DOHH2 (cell line): ENCODE results near the gene B4GALNT3.

Experiments used
- H3F3A ChIP-seq: fragments of 200-600 bp; sonication (generic), shearing (Covaris generic); 2 replicates; pipeline ENCODE4 v1.6.0; 2016; ENCODE audit warnings: antibody characterized with exemption, mild to moderate bottlenecking; ENCODE audit not compliant: control insufficient read depth, insufficient read depth
- H3K27ac ChIP-seq: fragments of 200-600 bp; sonication (generic); 2 replicates; pipeline ENCODE4 v1.5.1; 2014; ENCODE audit warnings: low read depth, mild to moderate bottlenecking, low read length, moderate library complexity
- H3K27me3 ChIP-seq: fragments of 200-600 bp; sonication (generic); 2 replicates; pipeline ENCODE4 v1.6.1; 2014; ENCODE audit warnings: mild to moderate bottlenecking, low read length, mixed read lengths; ENCODE audit not compliant: control insufficient read depth
- H3K36me3 ChIP-seq: fragments of 200-600 bp; sonication (generic); 2 replicates; pipeline ENCODE4 v1.6.1; 2014; ENCODE audit warnings: mild to moderate bottlenecking, low read length, moderate library complexity, mixed read lengths; ENCODE audit not compliant: control insufficient read depth
- H3K4me1 ChIP-seq: fragments of 200-600 bp; sonication (generic); 2 replicates; pipeline ENCODE4 v1.6.1; 2014; ENCODE audit warnings: mild to moderate bottlenecking, low read length, mixed read lengths; ENCODE audit not compliant: control insufficient read depth
- H3K4me2 ChIP-seq: fragments of 200-600 bp; sonication (generic); 2 replicates; pipeline ENCODE4 v1.6.0; 2014; ENCODE audit warnings: mild to moderate bottlenecking, low read length, moderate library complexity
- H3K4me3 ChIP-seq: fragments of 200-600 bp; sonication (generic); 2 replicates; pipeline ENCODE4 v1.5.1; 2014; ENCODE audit warnings: mild to moderate bottlenecking, low read length, mixed read lengths
- H3K79me2 ChIP-seq: fragments of 200-600 bp; sonication (generic); 2 replicates; pipeline ENCODE4 v1.6.1; 2014; ENCODE audit warnings: mild to moderate bottlenecking, low read length, mixed read lengths; ENCODE audit not compliant: control insufficient read depth
- H3K9me2 ChIP-seq: fragments of 200-600 bp; sonication (generic); replicated peaks from 2 replicates; pipeline ENCODE4 v1.6.1; 2014; ENCODE audit warnings: mild to moderate bottlenecking, low read length, mixed read lengths; ENCODE audit not compliant: control insufficient read depth
- H3K9me3 ChIP-seq: fragments of 200-600 bp; sonication (generic); 2 replicates; pipeline ENCODE4 v1.6.1; 2014; ENCODE audit warnings: antibody characterized with exemption, low read length, mixed read lengths; ENCODE audit not compliant: control insufficient read depth, insufficient read depth
- H4K20me1 ChIP-seq: fragments of 200-600 bp; sonication (generic); 2 replicates; pipeline ENCODE4 v1.6.0; 2014; ENCODE audit warnings: low read depth, mild to moderate bottlenecking, antibody characterized with exemption, low read length, moderate library complexity; ENCODE audit not compliant: control insufficient read depth, insufficient read depth
- CTCF ChIP-seq: fragments of 200-600 bp; sonication (generic); IDR thresholded peaks from one replicate; pipeline ENCODE4 v1.5.1; 2014; ENCODE audit warnings: antibody characterized with exemption, mild to moderate bottlenecking, low read depth, low read length; ENCODE audit not compliant: poor library complexity, severe bottlenecking
- EZH2phosphoT487 ChIP-seq: fragments of 200-600 bp; sonication (generic); IDR thresholded peaks from 2 replicates; pipeline ENCODE4 v1.6.1; 2017; ENCODE audit warnings: borderline replicate concordance, mild to moderate bottlenecking, antibody characterized with exemption, low read length, moderate library complexity, mixed read lengths

B4GALNT3 gene

DNA sequence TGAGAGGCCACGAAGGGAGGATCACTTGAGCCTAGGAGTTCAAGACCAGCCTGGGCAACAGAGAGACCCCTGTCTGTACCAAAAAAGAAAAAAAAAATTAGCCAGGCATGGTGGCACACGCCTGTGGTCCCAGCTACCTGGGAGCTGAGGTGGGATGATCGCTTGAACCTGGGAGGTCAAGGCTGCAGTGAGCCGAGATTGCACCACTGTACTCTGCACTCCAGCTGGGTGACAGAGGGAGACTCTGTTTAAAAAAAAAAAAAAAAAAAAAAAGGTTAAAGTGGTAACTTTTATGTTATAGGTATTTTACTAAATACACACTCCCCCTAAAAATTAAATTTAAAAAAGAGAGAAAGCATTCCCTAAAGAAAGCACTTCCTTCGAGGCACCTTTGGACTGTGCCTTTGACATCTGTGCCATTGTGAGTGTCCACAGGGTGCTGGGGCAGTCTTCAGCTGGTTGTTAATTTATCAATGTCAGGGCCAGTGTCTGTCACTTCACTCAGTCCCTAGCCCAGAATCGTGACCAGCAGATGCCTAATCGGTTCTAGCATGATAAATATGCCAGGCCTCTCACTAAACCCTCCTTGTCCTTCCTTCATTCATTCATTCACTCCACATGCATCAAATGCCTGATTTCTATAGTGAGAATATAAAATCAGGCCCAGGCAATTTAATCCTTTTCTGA lies 63.1 kb downstream of the B4GALNT3 start:
- Histone ChIP-seq H3K4me2 (no peak overlapping the region), H3K4me1 (no peaks in the 10 kb centered on the region), H3K27me3 (peaks cover 10% of the 10 kb centered on the region), H3K9me2 (no peaks in the 10 kb centered on the region), H3K27ac (no peak overlapping the region), H4K20me1 (no peaks in the 10 kb centered on the region), H3K9me3 (no peaks in the 10 kb centered on the region), H3K4me3 (no peak overlapping the region), H3K79me2 (no peaks in the 10 kb centered on the region), H3K36me3 (no peaks in the 10 kb centered on the region), H3F3A (no peaks in the 10 kb centered on the region)
- TF ChIP-seq CTCF (no peak), EZH2phosphoT487 (no peak)

DNA sequence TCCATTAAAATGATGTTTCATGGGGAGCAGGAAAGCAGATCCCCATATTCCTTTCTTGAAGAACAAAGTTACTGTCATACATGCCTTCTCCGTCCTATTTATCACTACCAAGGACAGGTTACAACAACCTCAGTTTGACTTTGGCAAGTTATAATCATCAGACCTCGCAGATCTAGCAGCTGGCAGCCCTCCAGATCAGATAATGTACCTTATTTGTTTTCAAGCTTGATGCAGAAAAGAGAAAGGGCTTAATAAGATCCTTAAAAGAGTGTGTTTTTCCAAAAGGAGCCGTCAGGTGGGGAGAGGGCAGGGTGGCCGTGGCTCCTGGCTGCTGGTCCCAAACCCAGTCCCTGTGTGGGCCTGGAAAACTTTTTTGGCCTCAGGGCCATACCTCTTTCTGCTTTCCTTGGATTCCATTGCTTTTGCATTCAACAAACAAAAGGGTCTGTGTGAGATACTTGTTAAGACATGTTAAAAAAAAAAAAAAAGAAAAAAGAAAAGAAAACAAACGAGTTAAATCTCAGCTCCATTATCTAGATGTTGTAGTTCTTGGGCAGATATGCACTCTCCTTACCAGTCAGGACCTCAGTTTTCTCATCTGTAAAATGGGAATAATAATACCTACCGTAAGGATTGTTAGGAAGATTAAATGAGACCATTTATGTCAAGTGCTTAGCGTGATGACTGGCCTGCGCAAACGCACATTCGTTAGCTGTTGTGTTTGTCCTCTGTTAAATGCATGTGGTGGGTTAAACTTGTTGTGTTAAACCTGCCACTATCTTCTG lies 64.6 kb downstream of the B4GALNT3 start:
- H3K36me3 ChIP-seq: no peaks in the 10 kb centered on the region
- H3F3A ChIP-seq: no peaks in the 10 kb centered on the region
- H3K4me1 ChIP-seq: no peaks in the 10 kb centered on the region
- no peaks in the 10 kb centered on the region for H3K9me2 ChIP-seq
- H3K9me3 ChIP-seq: peaks cover 3% of the 10 kb centered on the region; the same call in 1 of the 2 replicates
- H4K20me1 ChIP-seq: no peaks in the 10 kb centered on the region
- H3K79me2 ChIP-seq: no peaks in the 10 kb centered on the region
- no peak overlapping the region for H3K27ac ChIP-seq
- H3K4me3 ChIP-seq: no peak overlapping the region
- peaks cover 2% of the 10 kb centered on the region for H3K27me3 ChIP-seq
- TF ChIP-seq CTCF (no peak), EZH2phosphoT487 (no peak)
- H3K4me2 ChIP-seq: no peak overlapping the region

DNA sequence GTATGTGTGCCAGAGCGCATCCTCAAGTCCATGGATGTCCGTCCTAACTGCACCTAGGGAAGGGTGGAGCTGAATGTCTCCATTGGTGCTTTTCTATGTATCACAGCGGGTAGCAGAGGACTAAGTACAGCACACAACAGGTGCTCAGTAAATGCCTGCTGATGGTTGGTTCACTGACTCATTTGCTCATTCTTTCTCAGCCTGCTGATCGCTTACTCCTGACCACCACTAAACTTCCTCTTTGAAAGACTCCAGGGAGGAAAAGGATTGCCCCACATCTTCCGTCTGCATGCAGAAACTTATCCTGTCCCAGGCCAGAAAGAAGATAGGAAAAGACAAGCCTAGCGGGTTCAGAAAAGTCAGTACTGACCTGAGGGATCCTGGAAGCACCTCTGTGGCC lies 66.3 kb downstream of the B4GALNT3 start:
- Histone ChIP-seq H3F3A (no peaks in the 10 kb centered on the region), H3K79me2 (no peaks in the 10 kb centered on the region), H3K4me1 (no peaks in the 10 kb centered on the region), H4K20me1 (no peaks in the 10 kb centered on the region), H3K27ac (no peak overlapping the region), H3K9me3 (peaks cover 15% of the 10 kb centered on the region; the same call in 1 of the 2 replicates), H3K9me2 (no peaks in the 10 kb centered on the region), H3K36me3 (no peaks in the 10 kb centered on the region), H3K4me2 (no peak overlapping the region), H3K4me3 (no peak overlapping the region), H3K27me3 (no peaks in the 10 kb centered on the region)
- TF ChIP-seq CTCF: no peak
